ENCODE measurements around the gene SCAF8. TPM values are rescaled to one million over a fixed set of nuclear protein-coding genes. Genes with fewer than 3 reads are reported as not detected.

SCAF8 gene
- total and polyA plus RNA-seq, 2 donors (not counting 1 experiment from before 2014, with no cell fraction given): 25.7 to 75.2 TPM

DNA sequence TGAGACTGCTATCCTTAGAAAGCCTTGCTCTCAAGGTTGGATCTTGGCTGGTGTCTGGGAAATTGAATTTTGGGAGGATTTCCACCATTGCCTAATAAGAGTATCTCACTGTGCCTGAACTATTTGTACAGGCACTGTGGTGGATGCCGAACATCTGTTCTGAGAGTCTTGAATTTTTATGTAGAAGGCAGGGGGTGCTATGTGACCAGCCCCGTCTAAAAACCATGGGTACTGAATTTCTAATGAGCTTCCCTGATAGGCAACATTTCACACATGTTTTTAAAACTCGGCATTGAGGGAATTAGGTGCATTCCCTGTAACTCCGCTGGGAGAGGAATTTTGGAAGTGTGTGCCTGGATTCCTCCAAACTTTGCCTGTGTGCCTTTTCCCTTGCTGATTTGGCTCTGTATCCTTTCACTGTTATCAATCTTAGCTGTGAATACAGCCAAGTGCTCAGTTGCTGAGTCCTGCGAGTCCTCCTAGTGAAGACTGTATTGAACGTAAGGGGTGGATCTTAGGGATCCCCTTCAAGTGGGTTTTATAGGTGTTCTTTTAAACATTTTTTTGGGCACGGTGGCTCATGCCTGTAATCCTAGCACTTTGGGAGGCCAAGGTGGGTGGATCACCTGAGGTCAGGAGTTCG is 27.6 kb upstream of the SCAF8 start:
- Mint-ChIP-seq H3K27me3 (peaks cover 7% of the 10 kb centered on the region), H3K4me1 (no peaks in the 10 kb centered on the region), H3K27ac (no peak overlapping the region), H3K4me3 (no peak overlapping the region), H3K9me3 (ENCODE audit: insufficient read depth) (no peaks in the 10 kb centered on the region)
- no peaks in the 10 kb centered on the region for H3K9me3 ChIP-seq (ENCODE audit: control extremely low read depth in 1 of 3, control insufficient read depth in 2 of 3, insufficient read depth in 1 of 3, low read length in 2 of 3)
- H3K27ac ChIP-seq (ENCODE audit: low read length in 2 of 2): no peak overlapping the region
- H3K9ac ChIP-seq (ENCODE audit: low read length): no peak overlapping the region
- H3K4me1 ChIP-seq (ENCODE audit: control insufficient read depth in 2 of 2, insufficient read depth in 2 of 2, low read length in 2 of 2): no peaks in the 10 kb centered on the region
- intact Hi-C loops (cut with micrococcal nuclease): no loop called here
- CTCF ChIA-PET: interaction anchor here (0.5 to 1.5 kb wide), 6 partner anchors 30 to 180 kb away, joined by 3 to 4 read pairs (median 4); no protein-coding TSS in a partner anchor
- 86% methylated on average over 4 of the region's 8 CpGs for WGBS (ENCODE audit: insufficient coverage)
- no peaks in the 10 kb centered on the region for H3K27me3 ChIP-seq (replicated peaks in 1 of 4; ENCODE audit: control extremely low read depth in 1 of 4, control insufficient read depth in 3 of 4, insufficient read depth in 4 of 4, low read length in 3 of 4)
- POLR2A ChIA-PET: no interaction called here
- H3K4me3 ChIP-seq (ENCODE audit: control extremely low read depth in 1 of 5, extremely low read depth in 1 of 5, insufficient read depth in 1 of 5, low read depth in 2 of 5, low read length in 4 of 5): no peak overlapping the region
- ATAC-seq (ENCODE audit: low read depth) (no peak), DNase-seq (peak; percentile 20)
- no peaks in the 10 kb centered on the region for H4K20me1 ChIP-seq (ENCODE audit: control insufficient read depth, insufficient read depth, low read length, poor library complexity, severe bottlenecking)
- H3K36me3 ChIP-seq (replicated peaks in 1 of 2; ENCODE audit: control extremely low read depth in 1 of 2, control insufficient read depth in 1 of 2, extremely low read depth in 1 of 2, insufficient read depth in 2 of 2, low read length in 1 of 2): no peaks in the 10 kb centered on the region
- H3K79me2 ChIP-seq (ENCODE audit: control insufficient read depth, insufficient read depth, low read length): no peaks in the 10 kb centered on the region
- TF ChIP-seq EZH2 (IDR thresholded peaks at IDR 0.05; ENCODE audit: borderline replicate concordance, insufficient read depth, low read depth, low read length, poor library complexity, severe bottlenecking) (no peak), CTCF (IDR thresholded peaks at IDR 0.05) (peak; percentile 15)
- no peak overlapping the region for H3K4me2 ChIP-seq (replicated peaks; ENCODE audit: low read depth, low read length, poor library complexity, severe bottlenecking)
- no peak overlapping the region for H2AFZ ChIP-seq (ENCODE audit: insufficient read depth, low read depth, low read length, poor library complexity, severe bottlenecking)

- Histone ChIP-seq H3K36me3 (replicated peaks in 1 of 2; ENCODE audit: control extremely low read depth in 1 of 2, control insufficient read depth in 1 of 2, extremely low read depth in 1 of 2, insufficient read depth in 2 of 2, low read length in 1 of 2) (no peaks in the 10 kb centered on the region), H4K20me1 (ENCODE audit: control insufficient read depth, insufficient read depth, low read length, poor library complexity, severe bottlenecking) (no peaks in the 10 kb centered on the region), H3K4me2 (replicated peaks; ENCODE audit: low read depth, low read length, poor library complexity, severe bottlenecking) (no peak overlapping the region), H3K27ac (ENCODE audit: low read length in 2 of 2) (no peak overlapping the region), H3K27me3 (replicated peaks in 1 of 4; ENCODE audit: control extremely low read depth in 1 of 4, control insufficient read depth in 3 of 4, insufficient read depth in 4 of 4, low read length in 3 of 4) (no peaks in the 10 kb centered on the region), H3K4me3 (ENCODE audit: control extremely low read depth in 1 of 5, extremely low read depth in 1 of 5, insufficient read depth in 1 of 5, low read depth in 2 of 5, low read length in 4 of 5) (no peak overlapping the region), H2AFZ (ENCODE audit: insufficient read depth, low read depth, low read length, poor library complexity, severe bottlenecking) (no peak overlapping the region), H3K4me1 (ENCODE audit: control insufficient read depth in 2 of 2, insufficient read depth in 2 of 2, low read length in 2 of 2) (no peaks in the 10 kb centered on the region), H3K9ac (ENCODE audit: low read length) (no peak overlapping the region), H3K79me2 (ENCODE audit: control insufficient read depth, insufficient read depth, low read length) (no peaks in the 10 kb centered on the region), H3K9me3 (ENCODE audit: control extremely low read depth in 1 of 3, control insufficient read depth in 2 of 3, insufficient read depth in 1 of 3, low read length in 2 of 3) (no peaks in the 10 kb centered on the region)
- TF ChIP-seq CTCF (IDR thresholded peaks at IDR 0.05) (no peak), EZH2 (IDR thresholded peaks at IDR 0.05; ENCODE audit: borderline replicate concordance, insufficient read depth, low read depth, low read length, poor library complexity, severe bottlenecking) (no peak)
- Mint-ChIP-seq H3K4me3 (no peak overlapping the region), H3K27me3 (peaks cover 7% of the 10 kb centered on the region), H3K27ac (no peak overlapping the region), H3K9me3 (ENCODE audit: insufficient read depth) (no peaks in the 10 kb centered on the region), H3K4me1 (no peaks in the 10 kb centered on the region)
- 86% methylated on average over 1 of the region's 2 CpGs for WGBS (ENCODE audit: insufficient coverage)
- ChIA-PET CTCF (interaction anchor here (0.9 to 1.5 kb wide), 3 partner anchors 31 to 102 kb away, joined by 3 to 4 read pairs (median 4); no protein-coding TSS in a partner anchor), POLR2A (no interaction called here)
- intact Hi-C loops (cut with micrococcal nuclease): no loop called here
- DNase-seq (no peak), ATAC-seq (ENCODE audit: low read depth) (no peak)
Measured at GRCh38 chr6:154706389-154706788, 26.8 kb upstream of the SCAF8 start.
